WTC11 (cell line): ENCODE data around the gene BOD1L2.

Experiments used
- CREB1 ChIP-seq: sonication (generic); formaldehyde crosslinking; IDR thresholded peaks from 2 replicates; pipeline ENCODE4 v1.8.0; 2023; ENCODE audit warnings: mild to moderate bottlenecking, missing genetic modification reagents
- CTCF ChIP-seq: fragments of 200-600 bp; IDR thresholded peaks from 2 replicates; pipeline ENCODE4 v1.8.0; 2022; ENCODE audit warnings: antibody characterized with exemption
- GRHL2 ChIP-seq: fragments of 250-450 bp; sonication (Bioruptor Pico); IDR thresholded peaks from 2 replicates; pipeline ENCODE4 v1.8.0; 2022; ENCODE audit warnings: mild to moderate bottlenecking, moderate library complexity; ENCODE audit not compliant: insufficient replicate concordance, severe bottlenecking
- SP1 ChIP-seq: sonication (generic); formaldehyde crosslinking; conservative IDR thresholded peaks from 2 replicates; pipeline ENCODE4 v1.8.1; 2022; ENCODE audit warnings: missing genetic modification reagents
- TEAD1 ChIP-seq: sonication (generic); formaldehyde crosslinking; IDR thresholded peaks from 2 replicates; pipeline ENCODE4 v1.8.0; 2022; ENCODE audit warnings: mild to moderate bottlenecking, missing genetic modification reagents
- ZNF232 ChIP-seq: sonication (generic); formaldehyde crosslinking; IDR thresholded peaks from 2 replicates; pipeline ENCODE4 v1.8.0; 2022; ENCODE audit warnings: mild to moderate bottlenecking, missing genetic modification reagents
- ZNF263 ChIP-seq: sonication (generic); formaldehyde crosslinking; IDR thresholded peaks from 2 replicates; pipeline ENCODE4 v1.8.1; 2022; ENCODE audit warnings: low read depth, mild to moderate bottlenecking, moderate library complexity, missing genetic modification reagents
- TF ChIP-seq, protein P1 (sequence below): sonication (generic); formaldehyde crosslinking; IDR thresholded peaks from 2 replicates; pipeline ENCODE4 v1.8.0; 2022; ENCODE audit warnings: missing genetic modification reagents
- TF ChIP-seq, protein P2 (sequence below): sonication (generic); formaldehyde crosslinking; IDR thresholded peaks from 2 replicates; pipeline ENCODE4 v1.8.1; 2023; ENCODE audit warnings: mild to moderate bottlenecking, missing genetic modification reagents, moderate library complexity

DNA sequence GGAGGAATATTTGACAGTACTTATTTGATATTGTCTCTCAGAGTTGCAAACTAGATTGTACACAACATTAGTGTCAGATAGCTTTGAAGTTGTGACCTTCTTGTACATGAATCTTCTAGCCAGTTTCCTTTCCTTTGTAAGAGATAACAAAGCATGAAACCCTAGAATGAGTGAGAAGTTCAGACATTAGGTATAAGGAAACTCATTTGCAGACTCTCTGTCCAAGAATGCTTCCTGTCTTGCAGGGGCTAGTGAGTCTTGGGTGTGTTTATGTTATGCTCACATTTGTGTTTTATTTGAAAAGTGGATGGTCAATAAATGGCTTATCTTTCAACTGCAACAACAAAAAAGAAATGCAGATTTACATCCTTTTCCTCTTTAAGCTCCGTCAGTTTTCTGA, 1.4 kb downstream of the BOD1L2 start:
- TF ChIP-seq ZNF263 (CRISPR knock-in tag), result no peak
- no peak for TF ChIP-seq CTCF
- TF ChIP-seq GRHL2 (CRISPR knock-in tag), result no peak
- TF ChIP-seq, protein P1, sequence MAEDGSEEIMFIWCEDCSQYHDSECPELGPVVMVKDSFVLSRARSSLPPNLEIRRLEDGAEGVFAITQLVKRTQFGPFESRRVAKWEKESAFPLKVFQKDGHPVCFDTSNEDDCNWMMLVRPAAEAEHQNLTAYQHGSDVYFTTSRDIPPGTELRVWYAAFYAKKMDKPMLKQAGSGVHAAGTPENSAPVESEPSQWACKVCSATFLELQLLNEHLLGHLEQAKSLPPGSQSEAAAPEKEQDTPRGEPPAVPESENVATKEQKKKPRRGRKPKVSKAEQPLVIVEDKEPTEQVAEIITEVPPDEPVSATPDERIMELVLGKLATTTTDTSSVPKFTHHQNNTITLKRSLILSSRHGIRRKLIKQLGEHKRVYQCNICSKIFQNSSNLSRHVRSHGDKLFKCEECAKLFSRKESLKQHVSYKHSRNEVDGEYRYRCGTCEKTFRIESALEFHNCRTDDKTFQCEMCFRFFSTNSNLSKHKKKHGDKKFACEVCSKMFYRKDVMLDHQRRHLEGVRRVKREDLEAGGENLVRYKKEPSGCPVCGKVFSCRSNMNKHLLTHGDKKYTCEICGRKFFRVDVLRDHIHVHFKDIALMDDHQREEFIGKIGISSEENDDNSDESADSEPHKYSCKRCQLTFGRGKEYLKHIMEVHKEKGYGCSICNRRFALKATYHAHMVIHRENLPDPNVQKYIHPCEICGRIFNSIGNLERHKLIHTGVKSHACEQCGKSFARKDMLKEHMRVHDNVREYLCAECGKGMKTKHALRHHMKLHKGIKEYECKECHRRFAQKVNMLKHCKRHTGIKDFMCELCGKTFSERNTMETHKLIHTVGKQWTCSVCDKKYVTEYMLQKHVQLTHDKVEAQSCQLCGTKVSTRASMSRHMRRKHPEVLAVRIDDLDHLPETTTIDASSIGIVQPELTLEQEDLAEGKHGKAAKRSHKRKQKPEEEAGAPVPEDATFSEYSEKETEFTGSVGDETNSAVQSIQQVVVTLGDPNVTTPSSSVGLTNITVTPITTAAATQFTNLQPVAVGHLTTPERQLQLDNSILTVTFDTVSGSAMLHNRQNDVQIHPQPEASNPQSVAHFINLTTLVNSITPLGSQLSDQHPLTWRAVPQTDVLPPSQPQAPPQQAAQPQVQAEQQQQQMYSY (CRISPR knock-in tag), result no peak
- no peak for TF ChIP-seq CREB1 (CRISPR knock-in tag)
- TF ChIP-seq, protein P2, sequence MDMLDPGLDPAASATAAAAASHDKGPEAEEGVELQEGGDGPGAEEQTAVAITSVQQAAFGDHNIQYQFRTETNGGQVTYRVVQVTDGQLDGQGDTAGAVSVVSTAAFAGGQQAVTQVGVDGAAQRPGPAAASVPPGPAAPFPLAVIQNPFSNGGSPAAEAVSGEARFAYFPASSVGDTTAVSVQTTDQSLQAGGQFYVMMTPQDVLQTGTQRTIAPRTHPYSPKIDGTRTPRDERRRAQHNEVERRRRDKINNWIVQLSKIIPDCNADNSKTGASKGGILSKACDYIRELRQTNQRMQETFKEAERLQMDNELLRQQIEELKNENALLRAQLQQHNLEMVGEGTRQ (CRISPR knock-in tag), result no peak
- TF ChIP-seq TEAD1 (CRISPR knock-in tag), result no peak
- TF ChIP-seq SP1 (CRISPR knock-in tag), result no peak
- no peak for TF ChIP-seq ZNF232 (CRISPR knock-in tag)
